HL-60/S4 (cell line): ENCODE results near the gene SPATA25.
"Not testable (repeated sequence)": the region's sequence is repeated elsewhere in the genome, so short reads cannot be mapped to it uniquely, and the experiment has no call there.

ENCODE experiments used
- in situ Hi-C: fragments of 300-500 bp; cut with MboI; formaldehyde crosslinking; loops from 2 replicates; pipeline ENCODE4 v1.14.3; 2022; ENCODE audit warnings: low sequenced_read_pairs

SPATA25 gene

DNA sequence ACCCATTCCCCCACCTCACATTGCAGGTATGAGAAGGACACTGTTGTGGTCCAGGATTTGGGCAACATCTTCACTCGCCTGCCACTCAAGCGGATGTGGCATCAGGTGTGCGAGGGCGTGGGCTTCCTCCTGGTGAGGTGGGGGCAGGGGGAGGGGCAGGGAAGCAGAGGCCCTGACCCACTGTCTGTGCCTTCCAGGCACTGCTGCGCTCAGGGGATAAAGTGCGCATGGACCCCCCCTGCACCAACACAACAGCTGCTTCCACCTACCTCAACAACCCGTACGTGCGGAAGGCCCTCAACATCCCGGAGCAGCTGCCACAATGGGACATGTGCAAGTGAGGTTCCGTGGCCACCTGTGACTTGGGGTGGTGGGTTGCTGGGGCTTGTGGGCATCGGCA lies 7.4 kb upstream of the SPATA25 start:
- in situ Hi-C loops: no loop called here

DNA sequence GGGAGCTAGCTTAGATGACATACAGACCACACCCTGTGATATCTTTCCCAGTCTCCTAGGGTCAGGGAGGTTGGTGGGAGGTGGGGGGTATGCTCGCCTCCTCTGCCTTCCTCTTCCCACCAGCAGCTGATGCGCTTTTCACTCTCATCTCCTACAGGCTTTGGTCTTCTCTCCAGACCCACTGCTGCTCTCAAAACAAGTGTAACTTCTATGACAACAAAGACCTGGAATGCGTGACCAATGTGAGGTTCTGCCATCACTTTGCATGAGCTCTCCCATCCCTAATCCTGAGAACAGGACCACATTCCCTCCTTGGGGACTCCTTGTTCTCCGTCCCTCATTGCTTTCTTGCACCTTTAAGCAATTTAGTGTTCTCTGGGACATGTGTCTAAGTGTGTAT lies 6.4 kb upstream of the SPATA25 start:
- in situ Hi-C loops: no loop called here

DNA sequence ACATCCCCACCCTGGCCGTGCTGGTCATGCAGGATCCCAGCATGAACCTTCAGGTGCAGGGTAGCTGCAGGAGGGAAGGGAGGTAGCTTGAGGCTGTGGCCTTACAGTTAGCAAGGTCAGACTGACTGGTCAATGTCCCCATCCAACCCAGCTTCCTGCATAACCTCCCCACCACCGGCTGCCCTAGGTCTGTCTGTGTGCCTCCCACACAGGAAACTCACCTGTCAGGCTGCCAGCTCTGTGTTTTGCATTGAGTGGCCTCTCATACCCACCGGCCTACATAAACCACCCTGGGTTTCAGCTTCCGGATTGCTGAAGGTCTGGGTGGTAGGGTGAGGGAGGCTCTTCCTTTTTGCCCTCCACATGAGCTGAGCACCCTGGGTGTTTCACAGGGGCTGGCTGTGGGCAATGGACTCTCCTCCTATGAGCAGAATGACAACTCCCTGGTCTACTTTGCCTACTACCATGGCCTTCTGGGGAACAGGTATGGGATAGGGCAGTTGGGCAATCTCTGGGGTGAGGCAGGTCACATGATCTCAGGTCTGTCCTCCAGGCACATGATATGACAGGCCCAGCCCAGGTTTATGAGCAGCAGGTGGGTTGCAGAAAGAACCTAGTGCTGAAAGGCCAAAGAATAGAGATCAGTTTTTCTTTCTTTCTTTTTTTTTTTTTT lies 5.5 kb upstream of the SPATA25 start:
- in situ Hi-C loops: no loop called here

DNA sequence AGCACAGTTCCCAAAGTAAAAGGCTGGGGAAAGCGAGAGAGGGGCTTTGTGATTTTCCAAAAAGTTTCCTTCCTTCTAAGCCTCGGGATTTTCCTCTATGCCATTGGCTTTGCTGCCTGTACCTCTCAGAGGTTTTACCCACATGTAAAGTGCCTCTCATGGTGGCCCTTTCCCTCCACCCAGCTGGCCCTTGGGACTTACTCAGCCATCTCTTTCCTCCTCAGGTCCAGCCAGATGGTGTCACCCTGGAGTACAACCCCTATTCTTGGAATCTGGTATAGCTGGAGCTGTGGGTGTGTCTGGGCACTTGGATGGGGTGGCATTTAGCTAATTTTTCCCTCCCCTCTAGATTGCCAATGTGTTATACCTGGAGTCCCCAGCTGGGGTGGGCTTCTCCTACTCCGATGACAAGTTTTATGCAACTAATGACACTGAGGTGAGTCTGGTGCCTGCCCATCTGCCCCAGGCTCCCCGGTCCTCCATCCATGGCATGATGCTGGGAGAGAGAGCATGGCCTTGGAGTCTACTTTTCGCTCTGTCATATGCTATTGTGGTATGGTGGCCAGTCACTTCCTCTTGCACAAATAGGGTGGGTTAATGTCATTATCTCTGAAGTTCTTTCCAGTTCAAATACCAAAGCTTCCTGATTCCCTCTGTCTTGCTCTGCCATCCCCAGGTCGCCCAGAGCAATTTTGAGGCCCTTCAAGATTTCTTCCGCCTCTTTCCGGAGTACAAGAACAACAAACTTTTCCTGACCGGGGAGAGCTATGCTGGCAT lies 4.8 kb upstream of the SPATA25 start:
- in situ Hi-C loops: no loop called here

DNA sequence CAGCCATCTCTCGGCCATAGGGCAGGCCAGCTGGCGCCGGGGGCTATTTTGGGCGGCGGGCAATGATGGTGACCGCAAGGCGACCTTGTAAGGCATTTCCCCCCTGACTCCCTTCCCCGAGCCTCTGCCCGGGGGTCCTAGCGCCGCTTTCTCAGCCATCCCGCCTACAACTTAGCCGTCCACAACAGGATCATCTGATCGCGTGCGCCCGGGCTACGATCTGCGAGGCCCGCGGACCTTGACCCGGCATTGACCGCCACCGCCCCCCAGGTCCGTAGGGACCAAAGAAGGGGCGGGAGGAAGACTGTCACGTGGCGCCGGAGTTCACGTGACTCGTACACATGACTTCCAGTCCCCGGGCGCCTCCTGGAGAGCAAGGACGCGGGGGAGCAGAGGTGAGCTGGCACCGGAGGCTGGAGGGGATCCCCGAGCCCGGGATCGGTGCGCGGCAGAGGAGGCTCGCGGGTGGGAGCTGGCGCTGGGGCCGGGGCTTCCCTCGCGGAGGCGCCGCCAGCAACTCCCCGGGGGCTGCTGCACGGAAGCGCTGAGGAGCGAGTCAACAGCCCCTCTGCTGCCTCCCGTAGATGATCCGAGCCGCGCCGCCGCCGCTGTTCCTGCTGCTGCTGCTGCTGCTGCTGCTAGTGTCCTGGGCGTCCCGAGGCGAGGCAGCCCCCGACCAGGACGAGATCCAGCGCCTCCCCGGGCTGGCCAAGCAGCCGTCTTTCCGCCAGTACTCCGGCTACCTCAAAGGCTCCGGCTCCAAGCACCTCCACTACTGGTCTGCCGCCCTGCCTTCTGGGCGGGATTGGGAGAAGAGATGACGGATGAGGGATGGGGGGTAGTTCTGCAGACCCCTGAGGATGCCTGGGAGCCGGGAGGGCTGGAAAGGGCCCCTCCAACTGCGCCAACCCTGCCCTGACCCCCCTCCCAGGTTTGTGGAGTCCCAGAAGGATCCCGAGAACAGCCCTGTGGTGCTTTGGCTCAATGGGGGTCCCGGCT lies 3.9 kb upstream of the SPATA25 start, which contains the start of the genes CTSA and NEURL2:
CTSA (plus strand) TSS at position 351 of the 999 bp plus-strand sequence; CDS start at position 585, 234 bp downstream.
NEURL2 (minus strand) TSS at position 224 of the 999 bp plus-strand sequence; CDS start at position 7, 217 bp downstream.
- in situ Hi-C loops: no loop called here

DNA sequence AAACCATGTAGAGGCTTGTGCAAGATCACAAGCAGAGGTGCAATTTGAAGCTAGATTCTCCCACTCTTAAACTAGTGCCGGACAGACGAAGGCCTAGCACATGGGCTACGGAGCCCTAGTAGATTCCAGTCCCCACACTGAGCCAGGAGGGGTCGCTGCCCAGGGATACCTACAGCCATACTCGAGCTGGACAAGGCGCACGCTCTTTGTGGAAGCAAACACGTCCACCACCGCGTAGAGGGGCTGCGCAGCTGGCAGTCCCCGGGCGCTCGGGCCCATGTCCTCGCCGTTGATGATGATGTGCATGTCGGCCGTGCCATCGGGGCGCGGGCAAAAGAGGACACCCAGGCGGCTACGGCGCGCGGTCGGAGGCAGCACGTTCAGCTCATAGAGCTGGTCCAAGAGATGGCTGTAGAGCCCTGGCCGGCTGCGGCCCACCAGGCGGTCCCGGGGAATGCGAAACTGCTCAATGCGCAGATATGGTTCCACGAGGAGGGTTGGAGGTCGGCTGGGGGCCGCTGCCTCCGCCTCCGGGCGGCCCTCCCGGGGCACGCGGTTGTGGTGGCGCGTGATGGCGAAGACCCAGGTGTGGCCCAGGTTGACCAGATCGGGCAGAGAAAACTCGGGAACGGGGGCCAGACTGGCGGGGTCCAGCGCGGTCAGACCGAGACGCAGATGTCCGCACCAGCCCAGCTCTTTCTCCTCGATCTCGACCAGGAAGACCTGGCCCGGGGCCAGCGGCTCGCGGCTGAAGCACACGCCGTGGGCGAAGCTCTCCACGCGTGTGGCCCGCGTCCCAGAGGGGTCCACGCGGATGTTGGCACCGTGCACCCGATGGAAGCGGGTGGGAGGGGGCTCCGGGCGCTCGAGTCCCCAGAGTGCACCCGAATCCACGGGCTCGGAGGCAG lies 2.9 kb upstream of the SPATA25 start:
- in situ Hi-C loops: no loop called here

DNA sequence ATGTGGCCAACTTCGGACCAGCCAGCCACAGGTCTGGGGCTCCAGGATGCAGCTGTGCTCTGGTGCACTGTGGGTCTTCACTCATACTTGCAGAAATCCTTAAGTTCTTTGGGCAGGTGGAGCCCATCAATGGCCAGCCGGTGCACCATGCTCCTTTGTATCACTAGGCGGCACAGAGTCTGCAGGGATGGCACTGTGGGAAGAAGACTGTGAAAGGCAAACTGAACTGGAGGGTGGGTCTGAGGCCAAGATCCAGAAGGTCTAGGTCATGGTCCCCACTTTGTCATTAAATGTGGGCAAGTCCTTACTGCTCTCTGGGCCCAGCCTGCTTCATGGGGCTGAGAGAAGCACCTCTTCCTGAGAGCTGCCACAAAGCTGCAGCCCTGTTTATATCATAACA lies 1.3 kb upstream of the SPATA25 start:
- in situ Hi-C loops: no loop called here

DNA sequence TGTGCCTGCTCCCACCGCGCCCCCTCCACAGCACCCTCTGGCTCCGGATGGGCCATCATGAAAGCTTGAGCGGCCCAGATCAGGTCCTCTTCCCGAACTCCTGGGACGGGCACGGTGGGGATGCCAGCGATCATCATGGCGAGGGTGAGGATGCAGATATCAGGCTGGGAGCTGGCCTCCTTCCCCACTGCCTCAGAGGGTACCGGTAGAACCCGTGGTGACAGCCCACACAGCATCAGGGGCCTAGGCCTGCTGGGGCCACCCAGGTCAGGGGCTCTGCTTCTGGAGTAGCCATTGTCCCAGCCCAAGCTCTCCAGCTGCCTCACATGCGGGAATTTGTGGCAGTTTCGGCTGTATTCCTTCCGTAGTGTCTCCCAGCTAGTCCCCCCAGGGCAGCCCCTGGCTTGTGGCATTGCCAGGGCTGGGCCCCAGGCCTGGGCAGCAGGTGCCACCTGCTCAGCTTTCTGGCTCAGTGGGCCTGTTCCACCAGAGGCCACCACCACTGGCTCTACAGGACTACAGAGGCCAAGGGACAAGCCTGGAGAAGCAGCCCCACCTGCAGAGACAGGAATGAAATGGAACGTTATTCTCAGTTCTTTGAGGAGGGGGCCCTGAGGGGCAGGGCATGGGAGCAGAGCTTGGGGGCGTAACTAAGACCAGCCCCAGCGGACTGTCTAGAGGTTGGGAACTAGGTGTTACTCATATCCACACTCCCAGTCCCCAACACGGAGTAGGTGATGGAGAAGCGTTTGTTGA lies 654 bp downstream of the SPATA25 start:
- in situ Hi-C loops: no loop called here

DNA sequence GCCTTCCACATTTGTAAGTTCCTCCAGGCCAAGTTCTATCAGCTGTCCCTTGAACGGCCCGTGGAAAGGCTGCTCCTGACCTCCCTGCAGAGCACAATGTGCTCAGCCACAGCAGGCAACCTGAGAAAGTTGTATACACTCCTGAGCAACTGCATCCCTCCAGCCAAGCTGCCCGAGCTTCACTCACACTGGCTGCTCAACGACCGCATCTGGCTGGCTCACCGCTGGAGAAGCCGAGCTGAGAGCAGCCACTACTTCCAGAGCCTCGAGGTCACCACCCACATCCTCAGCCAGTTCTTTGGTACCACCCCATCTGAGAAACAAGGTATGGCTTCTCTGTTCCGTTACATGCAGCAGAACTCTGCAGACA lies 4.3 kb downstream of the SPATA25 start:
- in situ Hi-C loops: no loop called here

DNA sequence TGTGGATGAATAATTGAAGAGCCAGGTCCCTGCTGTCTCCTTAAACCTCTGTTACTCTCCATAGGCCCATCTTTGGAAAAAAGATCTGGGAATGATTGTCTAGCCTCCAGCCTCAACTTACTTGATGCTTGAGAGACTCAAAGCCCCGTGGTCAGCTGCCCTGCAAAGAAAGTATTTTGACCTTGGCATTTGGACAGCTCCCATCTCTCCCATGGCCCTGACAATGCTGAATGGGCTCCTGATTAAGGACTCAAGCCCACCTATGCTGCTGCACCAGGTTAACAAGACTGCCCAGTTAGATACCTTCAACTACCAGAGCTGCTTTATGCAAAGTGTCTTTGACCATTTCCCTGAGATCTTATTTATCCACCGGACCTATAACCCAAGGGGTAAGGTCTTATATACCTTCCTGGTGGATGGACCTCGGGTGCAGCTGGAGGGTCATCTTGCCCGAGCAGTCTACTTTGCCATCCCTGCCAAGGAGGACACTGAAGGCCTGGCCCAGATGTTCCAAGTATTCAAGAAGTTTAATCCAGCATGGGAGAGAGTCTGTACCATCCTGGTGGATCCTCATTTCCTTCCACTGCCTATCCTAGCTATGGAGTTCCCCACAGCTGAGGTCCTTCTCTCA lies 4.8 kb downstream of the SPATA25 start:
- in situ Hi-C loops: no loop called here

DNA sequence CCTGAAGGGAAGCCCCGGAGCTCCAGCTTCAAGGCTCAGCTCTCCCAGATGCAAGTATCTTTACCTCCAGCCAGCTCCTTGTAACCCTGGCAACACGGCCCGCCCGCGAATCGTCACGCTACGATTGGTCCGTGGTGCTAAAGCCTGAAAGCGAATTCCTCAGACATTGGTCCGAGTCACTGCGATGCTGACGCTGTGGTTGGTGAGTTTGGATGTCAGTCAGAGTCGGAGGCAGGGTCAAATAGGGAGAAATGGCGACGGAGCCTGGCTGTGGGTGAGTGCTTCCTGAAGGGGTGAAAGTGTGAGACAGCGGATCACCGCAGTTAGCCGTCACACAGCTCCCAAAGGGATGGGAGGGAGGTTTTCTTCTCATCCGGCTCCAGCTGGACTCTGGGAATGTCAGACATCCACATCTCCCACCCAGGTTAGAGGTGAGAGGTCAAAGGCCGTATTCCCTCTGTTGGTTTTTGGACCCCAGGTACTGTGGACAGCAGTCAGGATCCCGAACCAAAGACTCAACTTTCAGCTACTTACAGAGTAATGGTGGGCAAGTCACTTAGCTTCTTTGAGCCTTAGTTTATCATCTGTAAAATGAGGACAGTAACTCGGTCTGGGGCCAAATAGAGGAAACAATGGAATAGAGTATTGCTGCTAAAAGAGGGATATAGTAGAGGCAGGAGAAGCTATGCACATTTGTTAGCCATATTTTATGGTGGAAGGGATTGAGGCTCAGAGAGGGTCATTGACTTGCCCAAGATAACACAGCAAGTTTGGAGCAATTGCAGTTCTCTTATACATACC lies 6.2 kb downstream of the SPATA25 start, which contains the start of gene ZSWIM1:
ZSWIM1 (plus strand) TSS at position 240 of the 801 bp plus-strand sequence. CDS start 1,366 bp downstream, outside the sequence.
- in situ Hi-C loops: no loop called here

DNA sequence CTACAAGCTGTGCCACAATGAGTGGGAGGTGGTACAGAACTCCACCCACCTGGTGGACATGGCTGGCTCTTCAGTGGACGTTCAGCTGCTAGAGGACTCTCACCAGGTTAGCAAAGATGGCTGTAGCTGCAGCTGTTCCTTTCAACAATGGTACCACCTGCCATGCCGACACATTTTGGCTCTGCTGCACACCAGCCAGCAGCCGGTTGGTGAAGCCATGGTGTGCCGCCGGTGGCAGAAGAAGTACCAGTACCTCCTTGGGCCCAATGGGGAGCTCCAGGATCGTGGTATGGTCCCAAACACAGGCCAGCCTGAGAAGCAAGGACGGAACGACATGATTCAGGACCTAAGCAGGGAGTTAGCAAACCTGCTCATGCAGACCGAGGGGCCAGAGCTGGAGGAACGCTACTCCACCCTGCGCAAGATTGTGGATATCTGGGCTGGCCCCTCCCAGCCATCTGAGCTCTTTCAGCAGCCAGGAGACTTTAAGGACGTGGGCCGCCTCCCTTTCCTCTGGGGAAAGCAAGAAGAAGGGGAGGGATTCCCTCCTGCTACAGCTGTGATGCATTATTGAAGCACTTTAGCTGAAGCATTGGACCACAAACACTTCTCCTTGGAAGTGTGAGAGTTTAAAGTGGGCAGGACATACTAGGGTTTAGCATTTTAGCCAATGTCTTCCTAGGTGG lies 9.2 kb downstream of the SPATA25 start:
- in situ Hi-C loops: no loop called here

DNA sequence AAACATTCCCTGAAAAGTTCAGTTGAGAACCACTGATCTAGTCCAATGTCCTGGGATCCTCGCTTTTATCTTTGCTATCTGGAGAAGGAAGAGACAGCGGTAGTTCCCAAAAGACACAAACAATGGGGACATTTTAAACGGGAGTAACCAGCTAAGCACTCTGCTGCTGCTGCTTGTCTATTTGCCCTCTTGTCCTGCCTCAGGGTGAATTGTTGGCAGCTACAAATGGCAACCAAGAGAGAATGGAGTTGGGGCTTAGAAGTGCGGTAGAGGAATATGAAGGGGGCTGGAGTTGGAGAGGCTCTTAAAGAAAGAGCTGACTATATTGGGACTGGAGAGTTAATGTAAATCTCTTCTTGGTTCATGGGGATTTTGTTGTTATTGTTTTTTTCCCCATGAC lies 12.8 kb downstream of the SPATA25 start:
- in situ Hi-C loops: no loop called here

DNA sequence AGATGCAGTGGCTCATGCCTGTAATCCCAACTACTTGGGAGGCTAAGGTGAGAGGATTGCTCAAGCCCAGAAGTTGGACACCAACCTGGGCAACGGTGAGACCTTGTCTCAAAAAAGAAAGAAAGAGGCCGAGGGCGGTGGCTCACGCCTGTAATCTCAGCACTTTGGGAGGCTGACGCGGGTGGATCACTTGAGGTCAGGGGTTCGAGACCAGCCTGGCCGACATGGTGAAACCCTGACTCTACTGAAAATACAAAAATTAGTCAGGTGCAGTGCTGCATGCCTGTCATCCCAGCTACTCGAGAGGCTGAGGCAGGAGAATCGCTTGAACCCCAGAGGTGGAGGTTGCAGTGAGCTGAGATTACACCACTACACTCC lies 13.3 kb downstream of the SPATA25 start:
- in situ Hi-C loops: not testable (repeated sequence)

DNA sequence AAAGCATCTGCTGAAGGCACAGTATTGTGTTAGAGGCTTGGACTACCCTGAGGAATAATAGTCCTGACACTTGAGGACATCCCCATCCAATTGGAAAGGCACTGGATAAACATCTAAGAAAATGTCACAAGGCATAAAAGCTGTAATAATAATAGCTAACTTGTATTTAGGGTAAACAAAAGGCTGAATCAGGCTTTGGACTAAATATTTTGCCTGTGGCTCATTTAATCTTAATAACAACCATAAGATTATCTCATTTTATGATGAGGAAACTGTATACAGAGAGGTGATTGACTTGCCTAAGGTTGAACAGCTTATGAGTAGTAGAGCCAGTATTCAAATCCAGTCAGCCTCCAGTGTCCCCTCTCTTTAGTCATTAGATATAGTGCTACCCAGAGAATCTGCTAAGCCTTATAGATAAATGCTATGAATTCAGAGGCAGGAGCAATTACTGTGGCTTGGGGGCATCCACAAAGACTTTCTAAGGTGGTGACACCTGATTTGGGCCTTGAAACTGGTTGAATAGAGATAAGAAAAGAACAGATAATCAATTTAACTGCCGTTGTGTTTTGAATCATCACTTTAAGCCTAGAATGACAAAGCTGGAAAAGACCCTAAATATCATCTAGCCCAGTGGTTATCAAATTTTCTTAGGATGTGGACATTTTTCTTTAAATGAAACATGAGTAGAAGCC lies 13.9 kb downstream of the SPATA25 start:
- in situ Hi-C loops: no loop called here

DNA sequence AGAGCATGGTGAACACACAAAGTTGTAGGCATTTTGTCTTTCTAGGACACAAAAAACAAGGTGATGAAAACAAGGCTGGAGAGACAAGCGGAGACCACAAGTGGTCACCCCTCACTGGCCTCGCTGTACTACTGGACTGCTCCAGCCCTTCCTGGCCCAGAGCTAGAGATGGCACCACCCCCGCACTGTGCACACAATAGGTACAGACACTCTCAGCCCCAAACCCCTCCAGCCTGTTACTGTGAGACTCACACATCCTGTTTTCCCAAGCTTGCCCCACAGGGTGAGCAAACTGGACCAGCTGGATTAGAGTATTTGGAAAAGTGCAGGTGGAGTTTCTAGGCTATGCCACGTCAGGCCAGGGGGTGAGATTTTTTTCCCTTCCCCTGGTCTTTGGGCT lies 14.8 kb downstream of the SPATA25 start:
- in situ Hi-C loops: no loop called here

DNA sequence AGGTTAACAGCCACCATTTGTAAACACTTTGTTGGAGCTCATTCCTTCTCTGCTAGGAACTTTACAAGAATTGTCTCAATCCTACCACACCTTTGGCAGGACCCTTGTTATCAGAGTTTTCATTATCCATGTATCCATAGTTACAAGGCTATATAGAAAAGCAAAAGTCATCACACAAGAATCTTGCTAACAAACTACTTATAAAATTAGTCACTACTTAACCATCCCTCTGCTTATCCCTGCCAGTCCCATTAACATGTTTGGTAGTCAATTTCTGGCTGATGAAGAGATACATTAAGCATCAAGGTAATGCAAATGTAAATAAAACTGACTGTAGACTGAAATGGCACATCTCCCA lies 19.6 kb downstream of the SPATA25 start:
- in situ Hi-C loops: no loop called here
